ENCODE measurements around the gene TP53AIP1.

TP53AIP1 gene

DNA sequence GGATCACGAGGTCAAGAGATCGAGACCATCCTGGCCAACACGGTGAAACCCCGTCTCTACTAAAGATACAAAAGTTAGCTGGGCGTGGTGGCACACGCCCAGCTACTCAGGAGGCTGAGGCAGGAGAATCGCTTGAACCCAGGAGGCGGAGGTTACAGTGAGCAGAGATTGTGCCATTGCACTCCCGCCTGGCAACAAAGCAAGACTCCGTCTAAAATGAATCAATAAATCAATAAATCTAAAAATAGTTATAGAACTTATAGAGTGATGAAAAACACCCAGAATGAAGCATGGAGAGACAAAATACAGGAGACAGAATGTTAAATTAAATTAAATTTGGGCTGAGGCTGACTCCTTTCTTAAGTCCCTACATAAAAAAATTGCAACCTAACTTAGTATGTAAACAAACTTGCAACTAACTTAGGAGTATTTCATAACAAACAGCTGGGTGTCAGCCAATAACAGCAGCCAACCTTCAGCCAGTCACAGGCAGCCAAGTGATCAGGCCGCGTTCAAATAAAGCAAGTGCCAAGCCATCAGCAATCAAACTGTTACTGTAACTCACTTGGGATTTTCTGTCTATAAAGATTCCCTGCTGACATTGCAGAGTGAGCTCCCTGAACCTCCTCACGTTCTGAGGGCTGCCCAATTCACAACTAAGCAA lies 7.3 kb upstream of the TP53AIP1 start:
- DNase-seq (ENCODE audit: extremely low spot score): no peak
- CTCF ChIA-PET: interaction anchor here (1.2 kb wide), 2 partner anchors 44 to 60 kb away, joined by 3 to 4 read pairs; no protein-coding TSS in a partner anchor
- TF ChIP-seq LEF1 (IDR thresholded peaks at IDR 0.05; ENCODE audit: borderline replicate concordance) (no peak), ARNT (IDR thresholded peaks at IDR 0.05) (no peak), FOXK2 (IDR thresholded peaks at IDR 0.05) (no peak), ZNF384 (IDR thresholded peaks at IDR 0.05) (no peak)
- POLR2A ChIA-PET: no interaction called here

DNA sequence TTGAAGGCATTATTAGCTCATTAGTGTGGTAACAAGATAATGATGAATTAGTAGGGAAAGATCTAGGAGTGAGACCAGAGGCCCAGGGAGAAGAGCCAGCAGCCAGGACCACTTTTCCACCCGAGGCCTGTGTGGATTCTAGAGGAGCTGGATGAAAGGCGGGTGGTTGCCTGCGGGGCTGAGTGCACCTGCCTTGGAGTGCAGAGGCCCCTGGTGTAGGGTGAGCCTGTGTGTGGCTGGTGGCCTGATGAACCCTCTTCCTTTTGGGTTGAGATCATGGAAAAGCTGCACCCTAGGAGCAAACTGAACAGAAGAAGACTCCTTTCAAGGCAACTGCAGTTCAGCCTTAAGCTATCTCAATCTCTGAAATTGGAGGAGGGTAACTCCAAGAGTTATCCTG lies 5.9 kb upstream of the TP53AIP1 start:
- no peak for DNase-seq (ENCODE audit: extremely low spot score)
- ChIA-PET CTCF (interaction anchor here (0.6 to 1.6 kb wide), 9 partner anchors 9 to 776 kb away, joined by 3 to 11 read pairs (median 4); no protein-coding TSS in a partner anchor), POLR2A (no interaction called here)
- TF ChIP-seq BHLHE40 (IDR thresholded peaks at IDR 0.05; ENCODE audit: borderline replicate concordance): no peak
- TF ChIP-seq SP1 (IDR thresholded peaks at IDR 0.05): no peak
- no peak for TF ChIP-seq NFRKB (IDR thresholded peaks at IDR 0.05)
- no peak for TF ChIP-seq TARDBP (IDR thresholded peaks at IDR 0.05)
- TF ChIP-seq FOXM1 (IDR thresholded peaks at IDR 0.05; ENCODE audit: borderline replicate concordance): no peak
- no peak for TF ChIP-seq ARNT (IDR thresholded peaks at IDR 0.05)
- no peak for TF ChIP-seq FOXA1 (IDR thresholded peaks at IDR 0.05)
- no peak for TF ChIP-seq LEF1 (IDR thresholded peaks at IDR 0.05; ENCODE audit: borderline replicate concordance)
- TF ChIP-seq, protein P1, sequence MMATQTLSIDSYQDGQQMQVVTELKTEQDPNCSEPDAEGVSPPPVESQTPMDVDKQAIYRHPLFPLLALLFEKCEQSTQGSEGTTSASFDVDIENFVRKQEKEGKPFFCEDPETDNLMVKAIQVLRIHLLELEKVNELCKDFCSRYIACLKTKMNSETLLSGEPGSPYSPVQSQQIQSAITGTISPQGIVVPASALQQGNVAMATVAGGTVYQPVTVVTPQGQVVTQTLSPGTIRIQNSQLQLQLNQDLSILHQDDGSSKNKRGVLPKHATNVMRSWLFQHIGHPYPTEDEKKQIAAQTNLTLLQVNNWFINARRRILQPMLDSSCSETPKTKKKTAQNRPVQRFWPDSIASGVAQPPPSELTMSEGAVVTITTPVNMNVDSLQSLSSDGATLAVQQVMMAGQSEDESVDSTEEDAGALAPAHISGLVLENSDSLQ (IDR thresholded peaks at IDR 0.05): no peak
- TF ChIP-seq SUZ12 (IDR thresholded peaks at IDR 0.05): no peak
- TF ChIP-seq FOXK2 (IDR thresholded peaks at IDR 0.05): no peak
- no peak for TF ChIP-seq ELF4 (IDR thresholded peaks at IDR 0.05)
- TF ChIP-seq ZNF384 (IDR thresholded peaks at IDR 0.05): no peak
- no peak for TF ChIP-seq L3MBTL2 (conservative IDR thresholded peaks at IDR 0.05)

DNA sequence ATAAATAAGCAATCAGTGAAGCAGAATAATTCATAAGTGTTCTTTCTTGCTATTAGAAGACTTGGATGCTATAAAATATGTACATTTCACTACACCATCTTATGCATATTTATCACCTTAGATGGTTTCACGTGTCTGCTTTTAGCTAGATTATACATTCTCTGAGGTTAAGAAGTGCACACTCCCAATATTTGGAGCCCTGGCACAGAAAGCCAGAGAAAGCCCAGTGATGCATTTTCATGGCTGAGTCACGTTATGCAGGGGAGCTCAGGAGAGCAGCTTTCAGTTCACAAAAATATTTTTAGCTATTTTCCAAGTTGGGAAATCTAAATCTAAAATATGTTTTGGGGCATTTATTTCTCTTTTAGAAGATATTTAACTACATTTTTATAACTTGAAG lies 5.1 kb upstream of the TP53AIP1 start:
- POLR2A ChIA-PET: no interaction called here
- TF ChIP-seq L3MBTL2 (conservative IDR thresholded peaks at IDR 0.05): no peak
- DNase-seq (ENCODE audit: extremely low spot score): no peak
- CTCF ChIA-PET: interaction anchor here (0.6 to 1.6 kb wide), 6 partner anchors 8 to 66 kb away, joined by 3 to 11 read pairs (median 5); no protein-coding TSS in a partner anchor

DNA sequence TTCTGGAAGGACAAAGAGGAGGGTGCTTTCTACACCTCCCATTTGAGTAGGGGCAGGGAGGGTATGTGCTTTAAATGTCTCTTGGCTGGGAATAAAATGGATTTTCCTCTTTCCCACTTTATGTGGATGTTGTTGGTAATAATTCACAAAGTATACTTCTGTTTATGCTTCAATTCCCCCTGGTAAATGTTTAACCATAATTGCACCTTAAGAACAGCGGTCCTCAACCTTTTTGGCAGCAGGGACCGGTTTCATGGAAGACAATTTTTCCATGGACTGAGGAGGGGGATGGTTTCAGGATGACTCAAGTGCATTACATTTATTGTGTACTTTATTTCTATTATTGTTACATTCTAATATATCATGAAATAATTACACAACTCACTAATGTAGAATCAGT lies 4.0 kb upstream of the TP53AIP1 start:
- CTCF ChIA-PET: no interaction called here
- no peak for DNase-seq (ENCODE audit: extremely low spot score)
- TF ChIP-seq ARNT (IDR thresholded peaks at IDR 0.05): no peak
- TF ChIP-seq ELF4 (IDR thresholded peaks at IDR 0.05): no peak
- no peak for TF ChIP-seq ZNF384 (IDR thresholded peaks at IDR 0.05)
- TF ChIP-seq FOXM1 (IDR thresholded peaks at IDR 0.05; ENCODE audit: borderline replicate concordance): no peak
- no peak for TF ChIP-seq SUZ12 (IDR thresholded peaks at IDR 0.05)
- TF ChIP-seq FOXA1 (IDR thresholded peaks at IDR 0.05): no peak
- no peak for TF ChIP-seq HDGF (IDR thresholded peaks at IDR 0.05; ENCODE audit: borderline replicate concordance)
- POLR2A ChIA-PET: no interaction called here

DNA sequence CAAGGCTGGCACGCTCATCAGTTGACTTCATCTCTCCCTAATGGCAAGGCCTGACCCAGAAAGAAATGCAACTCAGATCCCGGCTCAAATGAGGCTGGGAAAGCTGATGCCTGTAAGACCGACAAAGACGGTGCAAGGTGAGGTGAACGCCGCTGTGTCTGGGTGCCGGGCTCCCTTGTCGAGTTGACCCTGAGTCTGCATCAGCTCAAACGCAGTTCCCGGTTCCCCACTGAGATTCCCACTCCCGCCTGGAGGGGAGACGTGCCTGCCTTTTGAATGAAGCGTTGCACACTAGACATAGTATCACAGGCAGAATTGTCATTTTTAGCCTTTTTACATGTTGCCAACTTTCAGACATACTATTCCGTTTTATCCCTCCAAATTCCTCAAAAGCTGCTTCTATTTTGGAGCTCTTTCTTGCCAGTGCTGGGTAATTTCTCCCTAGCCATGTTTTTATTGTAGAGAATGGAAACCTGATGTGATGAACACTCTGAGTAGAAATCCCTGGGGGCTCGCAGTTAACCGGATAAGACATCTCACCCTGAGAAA lies 831 bp upstream of the TP53AIP1 start:
- DNase-seq (ENCODE audit: extremely low spot score): no peak
- POLR2A ChIA-PET: no interaction called here
- CTCF ChIA-PET: interaction anchor here (0.5 to 2.6 kb wide), 2 partner anchors 13 to 61 kb away, joined by 4 to 10 read pairs; no protein-coding TSS in a partner anchor
- TF ChIP-seq, protein P1 (IDR thresholded peaks at IDR 0.05): no peak
- no peak for TF ChIP-seq ELF4 (IDR thresholded peaks at IDR 0.05)
- no peak for TF ChIP-seq FOXA1 (IDR thresholded peaks at IDR 0.05)
- TF ChIP-seq ARNT (IDR thresholded peaks at IDR 0.05): no peak
- no peak for TF ChIP-seq SUZ12 (IDR thresholded peaks at IDR 0.05)
- TF ChIP-seq FOXK2 (IDR thresholded peaks at IDR 0.05): no peak
- TF ChIP-seq LEF1 (IDR thresholded peaks at IDR 0.05; ENCODE audit: borderline replicate concordance): no peak

DNA sequence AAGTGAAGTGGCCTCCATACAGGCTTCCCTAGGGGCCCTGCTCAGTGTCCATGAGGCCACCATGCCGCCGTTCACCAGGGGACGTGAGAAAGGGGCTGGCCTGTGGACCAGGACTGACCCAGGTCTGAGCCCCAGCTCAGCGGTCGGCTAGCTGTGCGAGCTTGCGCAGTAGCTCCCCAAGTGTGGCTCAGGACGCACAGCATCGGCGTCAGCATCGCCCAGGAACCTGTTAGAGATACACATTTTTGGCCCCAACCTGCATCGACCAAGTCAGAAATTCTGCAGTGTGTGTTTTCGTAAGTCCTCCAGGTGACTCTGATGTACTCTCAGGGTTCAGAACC lies 429 bp downstream of the TP53AIP1 start:
- DNase-seq (ENCODE audit: extremely low spot score): no peak
- CTCF ChIA-PET: interaction anchor here (1.1 to 1.2 kb wide), 2 partner anchors 14 to 56 kb away, joined by 3 read pairs; no protein-coding TSS in a partner anchor
- POLR2A ChIA-PET: no interaction called here
- TF ChIP-seq FOXM1 (IDR thresholded peaks at IDR 0.05; ENCODE audit: borderline replicate concordance) (no peak), TARDBP (IDR thresholded peaks at IDR 0.05) (no peak), SUZ12 (IDR thresholded peaks at IDR 0.05) (no peak), BHLHE40 (IDR thresholded peaks at IDR 0.05; ENCODE audit: borderline replicate concordance) (no peak), L3MBTL2 (conservative IDR thresholded peaks at IDR 0.05) (no peak), ELF4 (IDR thresholded peaks at IDR 0.05) (no peak), SP1 (IDR thresholded peaks at IDR 0.05) (no peak), NFRKB (IDR thresholded peaks at IDR 0.05) (no peak), CTBP1 (IDR thresholded peaks at IDR 0.05; ENCODE audit: borderline replicate concordance) (no peak), FOXA1 (IDR thresholded peaks at IDR 0.05) (no peak), HDGF (IDR thresholded peaks at IDR 0.05; ENCODE audit: borderline replicate concordance) (no peak), FOXK2 (IDR thresholded peaks at IDR 0.05) (no peak), ARNT (IDR thresholded peaks at IDR 0.05) (no peak), ZNF384 (IDR thresholded peaks at IDR 0.05) (no peak), LEF1 (IDR thresholded peaks at IDR 0.05; ENCODE audit: borderline replicate concordance) (no peak)
- TF ChIP-seq, protein P1 (IDR thresholded peaks at IDR 0.05): no peak

Measured in HEK293T (cell line).